Body of pancreas (tissue), 4 donors: ENCODE measurements around the gene C9orf85.

Source experiments
- CTCF ChIP-seq, 7 experiments: fragments of 450-650 bp in 4 of 7; fragments of 200-600 bp in 3 of 7; sonication (generic) in 3 of 7; IDR thresholded peaks; one replicate each; pipeline ENCODE4 v1.5.1; 2016 to 2019; ENCODE audit warnings: antibody characterized with exemption in 7 of 7
- POLR2A ChIP-seq, 3 donors: fragments of 450-650 bp; IDR thresholded peaks; one replicate each; pipeline ENCODE4 v1.6.1; 2016; ENCODE audit warnings: antibody characterized with exemption in 3 of 3, mild to moderate bottlenecking in 2 of 3

- no peak for TF ChIP-seq POLR2A (IDR thresholded peaks at IDR 0.05)
- TF ChIP-seq CTCF (IDR thresholded peaks at IDR 0.05): no peak
These were observed 55.2 kb downstream of the C9orf85 start for GRCh38 chr9:71966601-71967000.
